Activated naive CD4-positive, alpha-beta T cell treated with anti-CD3 and anti-CD28 coated beads, Interleukin-2, amount 10 ng/mL, durations not matched to agents 7 days and 5 days (primary cell): ENCODE results near the gene GREB1L.
A peak's percentile ranks its signal among the peaks of the same experiment; 100 is the strongest.

ENCODE experiments used
- CTCF ChIA-PET: fragments of 350-600 bp; sonication (Branson Sonifier 250); formaldehyde crosslinking; loops from one replicate; lab custom pipeline; 2021; ENCODE audit warnings: antibody characterized with exemption; lab: Charles Lee
- DNase-seq: peaks from one replicate; pipeline ENCODE4 v3.0.0-alpha.2; 2020
- H3K27ac Mint-ChIP-seq: one replicate; pipeline ENCODE4 v1.8.0; 2021; ENCODE audit warnings: mild to moderate bottlenecking, moderate library complexity, mixed read lengths
- H3K27me3 Mint-ChIP-seq: one replicate; pipeline ENCODE4 v1.8.0; 2021; ENCODE audit warnings: mild to moderate bottlenecking, mixed read lengths
- H3K36me3 Mint-ChIP-seq: one replicate; pipeline ENCODE4 v1.8.0; 2021; ENCODE audit warnings: mixed read lengths
- H3K4me1 Mint-ChIP-seq: one replicate; pipeline ENCODE4 v1.8.0; 2021; ENCODE audit warnings: mixed read lengths
- H3K4me3 Mint-ChIP-seq: one replicate; pipeline ENCODE4 v1.8.0; 2021; ENCODE audit warnings: mild to moderate bottlenecking, moderate library complexity, mixed read lengths
- H3K9me3 Mint-ChIP-seq: one replicate; pipeline ENCODE4 v1.8.0; 2021; ENCODE audit warnings: mixed read lengths

Gene GREB1L

DNA sequence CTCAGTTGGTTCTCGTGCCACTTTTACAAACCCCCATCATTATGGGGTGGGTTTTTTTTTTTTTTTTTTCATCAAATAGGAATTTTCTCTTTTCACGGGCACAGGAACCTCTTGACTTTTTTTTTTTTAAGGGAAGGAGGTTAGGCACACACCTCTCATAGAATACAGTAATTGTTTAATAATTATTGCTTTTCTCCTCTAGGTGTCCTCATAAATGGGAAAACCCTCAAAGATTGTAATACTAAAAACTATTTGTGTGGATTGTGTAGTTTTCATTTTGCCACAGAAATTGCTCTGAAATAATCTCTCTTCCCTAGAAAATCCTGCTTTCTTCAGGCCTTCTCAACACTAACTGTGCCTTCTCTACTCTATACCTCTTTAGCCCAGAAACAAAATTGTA lies 147.3 kb downstream of the GREB1L start:
- no peaks in the 10 kb centered on the region for H3K4me1 Mint-ChIP-seq
- CTCF ChIA-PET: no interaction called here
- H3K27ac Mint-ChIP-seq: no peak overlapping the region
- no peak for DNase-seq
- no peaks in the 10 kb centered on the region for H3K27me3 Mint-ChIP-seq
- no peaks in the 10 kb centered on the region for H3K36me3 Mint-ChIP-seq
- no peak overlapping the region for H3K4me3 Mint-ChIP-seq
- no peaks in the 10 kb centered on the region for H3K9me3 Mint-ChIP-seq

DNA sequence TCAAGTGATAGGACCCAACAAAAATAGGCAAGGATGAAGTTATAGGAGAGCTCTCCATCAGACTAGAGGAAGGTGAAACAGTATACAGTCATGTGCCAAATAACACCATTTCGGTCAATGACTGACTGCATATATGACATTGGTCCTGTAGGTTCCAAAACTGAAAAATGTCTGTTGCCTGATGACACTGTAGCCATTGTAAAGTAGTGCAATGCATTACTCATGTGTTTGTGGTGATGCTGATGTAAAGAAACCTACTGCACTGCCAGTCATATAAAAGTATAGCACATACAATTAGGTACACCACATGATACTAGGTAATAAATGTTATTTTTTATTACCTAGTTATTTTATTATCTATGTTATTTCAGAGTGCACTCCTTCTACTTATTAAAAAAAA lies 147.9 kb downstream of the GREB1L start:
- Mint-ChIP-seq H3K4me1 (no peaks in the 10 kb centered on the region), H3K27me3 (no peaks in the 10 kb centered on the region), H3K4me3 (no peak overlapping the region), H3K9me3 (no peaks in the 10 kb centered on the region), H3K27ac (no peak overlapping the region), H3K36me3 (no peaks in the 10 kb centered on the region)
- no peak for DNase-seq
- CTCF ChIA-PET: no interaction called here

DNA sequence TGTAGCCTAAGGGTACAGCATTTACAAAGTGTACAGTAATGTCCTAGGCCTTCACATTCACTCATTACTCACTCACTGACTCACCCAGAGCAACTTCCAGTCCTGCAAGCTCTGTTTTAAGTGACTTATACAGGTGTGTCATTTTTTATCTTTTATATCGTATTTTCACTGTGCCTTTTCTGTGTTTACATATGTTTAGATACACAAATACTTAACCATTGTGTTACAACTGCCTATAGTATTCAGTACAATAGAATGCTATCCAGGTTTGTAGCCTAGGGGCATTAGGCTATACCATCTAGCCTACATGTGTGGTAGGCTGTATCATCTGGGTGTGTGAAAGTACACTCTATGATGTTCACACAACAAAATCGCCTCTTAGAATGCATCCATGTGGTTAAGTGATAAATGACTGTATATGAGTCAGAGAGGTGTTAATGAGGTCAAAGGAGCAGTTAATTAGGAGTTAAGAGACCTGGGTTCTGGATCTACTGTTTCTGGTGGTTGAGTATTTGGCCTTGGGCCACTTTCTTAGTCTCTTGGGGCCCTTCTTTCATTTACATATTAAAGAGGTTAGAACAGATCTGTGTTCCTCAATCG lies 149.1 kb downstream of the GREB1L start:
- Mint-ChIP-seq H3K27me3 (no peaks in the 10 kb centered on the region), H3K4me1 (no peaks in the 10 kb centered on the region), H3K9me3 (no peaks in the 10 kb centered on the region), H3K36me3 (no peaks in the 10 kb centered on the region), H3K4me3 (no peak overlapping the region), H3K27ac (no peak overlapping the region)
- no peak for DNase-seq
- CTCF ChIA-PET: no interaction called here

DNA sequence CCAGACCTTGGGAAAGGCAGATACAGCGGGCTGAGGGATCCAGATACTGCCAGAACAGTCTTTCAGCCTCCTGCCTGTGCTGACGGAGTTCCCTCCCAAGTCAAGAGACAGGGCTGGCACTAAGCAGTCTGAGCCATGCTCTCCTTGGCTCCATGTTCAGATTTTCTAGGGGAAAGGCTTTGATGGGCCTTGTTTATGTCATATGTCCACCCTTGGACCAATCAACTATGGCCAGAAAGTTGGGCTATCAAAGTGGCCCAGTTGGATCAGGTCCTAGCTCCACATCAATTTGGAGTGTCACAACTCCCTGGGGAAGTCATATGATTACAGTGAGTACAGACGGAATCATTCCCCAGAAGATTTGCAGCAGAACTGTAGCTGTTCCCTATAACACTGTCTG lies 152.0 kb downstream of the GREB1L start:
- H3K27ac Mint-ChIP-seq: no peak overlapping the region
- no peaks in the 10 kb centered on the region for H3K9me3 Mint-ChIP-seq
- H3K27me3 Mint-ChIP-seq: no peaks in the 10 kb centered on the region
- no peak overlapping the region for H3K4me3 Mint-ChIP-seq
- no peak for DNase-seq
- CTCF ChIA-PET: no interaction called here
- H3K36me3 Mint-ChIP-seq: no peaks in the 10 kb centered on the region
- no peaks in the 10 kb centered on the region for H3K4me1 Mint-ChIP-seq

DNA sequence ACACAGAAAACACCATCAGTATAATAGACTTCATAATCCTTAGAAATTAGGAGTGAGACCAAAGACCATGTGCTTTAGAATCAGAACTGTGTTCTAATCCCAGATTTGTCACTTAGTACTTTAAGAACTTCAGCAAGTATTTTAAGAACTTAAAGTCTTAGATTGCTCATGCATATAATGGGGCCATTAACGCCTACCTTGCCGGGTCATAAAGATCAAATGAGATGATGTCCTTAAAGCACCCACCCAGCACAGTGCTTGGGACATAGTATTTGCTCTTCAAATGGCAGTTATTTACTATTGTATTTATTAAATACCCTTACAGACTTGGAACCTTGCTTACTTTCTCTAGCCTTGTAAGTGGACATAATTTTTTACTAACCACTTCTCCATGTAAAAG lies 156.1 kb downstream of the GREB1L start:
- H3K4me1 Mint-ChIP-seq: no peaks in the 10 kb centered on the region
- no peak overlapping the region for H3K4me3 Mint-ChIP-seq

DNA sequence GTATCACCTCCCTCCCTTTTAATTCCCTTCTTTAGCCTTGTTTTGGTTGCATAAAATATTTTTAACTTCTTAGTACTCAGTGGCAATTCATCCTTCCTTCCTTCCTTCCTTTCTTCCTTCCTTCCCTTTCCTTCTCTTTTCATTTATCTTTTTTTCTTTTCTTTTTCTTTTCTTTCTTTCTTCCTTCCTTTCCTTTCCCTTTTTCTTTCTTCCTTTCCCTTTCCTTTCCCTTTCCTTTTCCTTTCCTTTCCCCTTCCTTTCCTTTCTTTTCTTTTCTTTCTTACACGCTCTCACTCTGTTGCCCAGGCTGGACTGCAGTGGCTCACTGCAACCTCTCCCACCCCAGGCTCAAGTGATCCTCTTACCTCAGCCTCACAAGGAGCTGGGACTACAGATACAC lies 160.2 kb downstream of the GREB1L start:
- CTCF ChIA-PET: no interaction called here
- Mint-ChIP-seq H3K9me3 (no peaks in the 10 kb centered on the region), H3K27ac (no peak overlapping the region), H3K4me1 (no peaks in the 10 kb centered on the region), H3K36me3 (no peaks in the 10 kb centered on the region), H3K4me3 (no peak overlapping the region), H3K27me3 (peaks cover 11% of the 10 kb centered on the region)
- no peak for DNase-seq

More for the DNA sequence above, 156.1 kb downstream of the GREB1L start:
- no peaks in the 10 kb centered on the region for H3K9me3 Mint-ChIP-seq
- CTCF ChIA-PET: no interaction called here
- H3K27me3 Mint-ChIP-seq: peaks cover 11% of the 10 kb centered on the region
- DNase-seq: no peak
- no peak overlapping the region for H3K27ac Mint-ChIP-seq
- no peaks in the 10 kb centered on the region for H3K36me3 Mint-ChIP-seq

DNA sequence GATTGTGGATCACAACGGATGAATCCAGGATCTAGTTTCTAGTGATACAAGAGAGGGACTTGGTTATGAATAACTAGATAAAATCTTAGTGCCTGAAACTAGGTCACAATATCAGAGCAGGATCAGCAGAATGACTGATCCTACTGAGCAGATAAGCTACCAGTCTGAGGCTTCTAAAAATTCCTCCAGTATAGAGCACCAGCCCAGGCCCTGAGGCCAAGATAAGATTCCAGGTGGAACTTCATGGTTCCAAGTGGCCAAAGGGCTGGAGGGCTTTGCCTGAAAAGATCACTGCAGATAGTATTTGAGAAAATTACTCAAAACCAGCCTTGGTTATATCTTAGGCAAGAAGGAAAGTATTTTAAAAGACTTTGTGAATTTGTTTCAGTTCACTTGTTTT lies 162.4 kb downstream of the GREB1L start:
- no peaks in the 10 kb centered on the region for H3K9me3 Mint-ChIP-seq
- no peaks in the 10 kb centered on the region for H3K36me3 Mint-ChIP-seq
- no peak for DNase-seq
- no peak overlapping the region for H3K4me3 Mint-ChIP-seq
- peaks cover 11% of the 10 kb centered on the region for H3K27me3 Mint-ChIP-seq
- H3K27ac Mint-ChIP-seq: no peak overlapping the region
- H3K4me1 Mint-ChIP-seq: no peaks in the 10 kb centered on the region
- CTCF ChIA-PET: no interaction called here

DNA sequence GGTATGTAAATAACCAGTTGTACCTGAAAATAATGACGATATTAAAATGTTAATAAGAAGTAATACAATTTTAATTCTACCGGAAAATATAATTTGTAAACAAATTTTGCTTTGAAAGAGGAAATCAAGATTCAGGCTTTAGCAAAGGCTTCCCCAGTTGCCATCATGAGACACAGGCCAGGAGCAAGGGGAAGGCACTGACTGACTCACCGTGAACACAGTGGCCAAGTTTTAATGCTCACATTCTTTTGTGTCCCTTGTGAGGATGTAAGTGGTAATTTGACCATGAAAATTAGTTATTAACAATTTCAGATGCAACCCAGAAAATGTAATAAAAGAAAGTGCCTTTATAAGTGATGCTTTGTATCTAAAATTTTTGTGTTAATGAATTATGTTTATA lies 164.1 kb downstream of the GREB1L start:
- Mint-ChIP-seq H3K4me3 (no peak overlapping the region), H3K27me3 (peaks cover 5% of the 10 kb centered on the region), H3K4me1 (no peaks in the 10 kb centered on the region), H3K27ac (no peak overlapping the region), H3K36me3 (no peaks in the 10 kb centered on the region), H3K9me3 (no peaks in the 10 kb centered on the region)
- CTCF ChIA-PET: no interaction called here
- DNase-seq: no peak

DNA sequence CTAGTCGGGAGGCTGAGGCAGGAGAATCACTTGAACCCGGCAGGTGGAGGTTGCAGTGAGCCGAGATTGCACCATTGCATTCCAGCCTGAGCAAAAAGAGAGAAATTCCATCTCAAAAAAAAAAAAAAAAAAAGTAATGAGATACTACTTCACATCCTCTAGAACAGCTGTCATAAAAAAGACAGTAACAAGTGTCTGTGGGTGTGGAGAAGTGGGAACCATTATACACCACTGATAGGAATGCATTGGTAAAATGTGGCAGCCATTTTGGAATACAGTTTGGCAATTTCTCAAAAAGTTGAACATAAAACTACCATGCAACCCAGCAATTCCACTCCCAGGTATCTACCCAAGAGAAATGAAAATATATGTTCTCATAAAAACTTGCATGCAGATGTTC lies 166.6 kb downstream of the GREB1L start:
- CTCF ChIA-PET: interaction anchor here (0.5 kb wide), 1 partner anchor 1286 kb away, joined by 3 read pairs; no protein-coding TSS in a partner anchor
- H3K36me3 Mint-ChIP-seq: no peaks in the 10 kb centered on the region
- H3K27me3 Mint-ChIP-seq: no peaks in the 10 kb centered on the region
- no peaks in the 10 kb centered on the region for H3K4me1 Mint-ChIP-seq
- H3K27ac Mint-ChIP-seq: no peak overlapping the region
- no peak for DNase-seq
- no peak overlapping the region for H3K4me3 Mint-ChIP-seq
- H3K9me3 Mint-ChIP-seq: no peaks in the 10 kb centered on the region

DNA sequence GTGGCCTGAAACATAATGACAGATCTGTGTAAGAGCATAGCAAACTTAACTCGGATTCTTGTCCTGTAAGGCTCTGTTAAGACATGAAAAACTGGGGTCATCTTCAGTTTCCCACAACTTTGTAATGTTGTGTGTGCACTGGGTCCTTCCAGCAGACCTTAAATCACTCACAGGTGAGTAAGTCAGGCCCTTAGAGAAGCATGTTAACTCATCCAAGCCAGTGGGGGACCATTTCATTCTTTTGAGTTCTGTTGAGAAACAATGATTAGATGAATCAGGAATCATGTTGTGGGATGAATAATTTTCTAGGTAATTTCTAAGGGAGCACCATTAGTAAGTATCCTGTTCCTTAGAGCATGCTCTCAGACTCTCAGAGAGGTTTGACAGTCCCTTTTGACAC lies 191.4 kb downstream of the GREB1L start:
- no peaks in the 10 kb centered on the region for H3K27me3 Mint-ChIP-seq
- CTCF ChIA-PET: no interaction called here

DNA sequence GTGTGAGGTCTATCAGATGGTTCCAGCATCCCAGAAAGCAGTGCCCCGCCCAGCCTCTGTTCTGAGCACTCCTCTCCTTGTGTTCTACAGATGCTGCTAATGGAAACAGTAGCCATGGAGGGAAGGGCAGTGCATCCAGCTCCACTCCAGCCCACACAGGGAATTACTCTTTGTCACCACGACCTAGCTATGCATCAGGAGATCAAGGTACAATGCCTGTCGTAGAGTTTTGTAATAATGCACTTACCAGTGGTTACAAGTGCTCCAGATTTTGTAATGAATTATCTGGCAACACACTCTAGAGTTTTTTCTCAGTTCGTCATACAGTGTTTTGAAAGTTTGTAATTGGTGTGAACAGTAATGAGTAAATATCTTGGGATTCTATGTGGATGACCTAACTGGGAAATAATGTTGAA lies 197.4 kb downstream of the GREB1L start:
- no peaks in the 10 kb centered on the region for H3K9me3 Mint-ChIP-seq
- no peak overlapping the region for H3K27ac Mint-ChIP-seq
- H3K4me3 Mint-ChIP-seq: no peak overlapping the region
- CTCF ChIA-PET: interaction anchor here (0.6 kb wide), 1 partner anchor 516 kb away, joined by 3 read pairs; no protein-coding TSS in a partner anchor
- peaks cover 11% of the 10 kb centered on the region for H3K27me3 Mint-ChIP-seq
- H3K4me1 Mint-ChIP-seq: no peaks in the 10 kb centered on the region
- H3K36me3 Mint-ChIP-seq: no peaks in the 10 kb centered on the region
- no peak for DNase-seq

More for the DNA sequence above, 191.4 kb downstream of the GREB1L start:
- no peaks in the 10 kb centered on the region for H3K9me3 Mint-ChIP-seq
- H3K36me3 Mint-ChIP-seq: no peaks in the 10 kb centered on the region
- no peak overlapping the region for H3K4me3 Mint-ChIP-seq
- H3K27ac Mint-ChIP-seq: no peak overlapping the region
- no peaks in the 10 kb centered on the region for H3K4me1 Mint-ChIP-seq
- DNase-seq: no peak

DNA sequence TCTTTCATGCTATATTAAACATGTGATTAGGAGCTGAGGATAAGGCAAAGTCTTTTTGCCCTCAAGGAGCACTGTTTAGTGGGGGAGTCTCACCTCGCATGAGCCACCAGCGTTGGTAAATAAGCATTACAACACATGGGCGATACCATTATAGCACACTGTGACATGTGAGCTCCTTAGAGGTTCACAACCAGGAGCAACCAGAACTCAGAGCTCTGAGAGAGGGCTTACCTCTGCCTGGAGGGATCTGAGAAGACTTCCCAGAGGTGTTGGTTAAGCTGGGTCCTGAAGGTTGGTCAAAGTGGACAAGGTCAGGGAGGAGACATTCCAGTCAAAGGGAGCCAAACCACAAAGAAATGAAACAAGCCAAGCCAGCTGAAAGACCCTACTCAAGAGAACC lies 199.6 kb downstream of the GREB1L start:
- CTCF ChIA-PET: interaction anchor here (1.2 kb wide), 1 partner anchor 247 kb away, joined by 5 read pairs; no protein-coding TSS in a partner anchor
- no peak overlapping the region for H3K4me3 Mint-ChIP-seq

DNA sequence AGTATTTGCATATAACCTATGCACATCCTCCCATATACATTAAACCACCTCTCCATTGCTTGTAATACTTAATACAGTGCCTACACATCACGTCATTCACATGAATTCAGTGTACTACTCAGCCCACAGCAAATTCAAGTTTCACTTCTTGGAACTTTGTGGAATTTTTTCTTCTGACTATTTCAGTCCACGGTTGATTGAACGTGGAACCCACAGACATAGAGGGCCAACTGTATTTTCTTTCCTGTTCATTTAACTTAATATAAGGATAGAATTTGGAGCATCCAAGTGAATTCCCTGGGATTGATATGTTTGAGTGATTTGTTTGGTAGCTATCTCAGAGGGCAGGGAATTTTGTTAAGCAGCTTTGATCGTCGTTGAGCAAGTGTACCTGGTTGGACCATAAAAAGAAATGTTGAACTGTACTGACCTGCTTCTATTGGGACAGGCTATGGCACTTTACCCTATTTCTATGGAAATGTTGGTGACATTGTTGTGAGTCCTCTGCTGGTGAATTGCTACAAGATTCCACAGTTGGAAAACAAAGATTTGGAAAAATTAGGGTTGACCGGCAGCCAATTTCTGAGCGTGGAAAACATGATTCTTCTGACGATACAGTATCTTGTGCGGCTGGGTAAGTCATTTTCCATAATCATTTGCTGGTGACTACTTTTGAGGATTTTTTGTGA lies 201.9 kb downstream of the GREB1L start:
- CTCF ChIA-PET: interaction anchor here (3.5 kb wide), 1 partner anchor 249 kb away, joined by 13 read pairs; no protein-coding TSS in a partner anchor

More for the DNA sequence above, 199.6 kb downstream of the GREB1L start:
- no peaks in the 10 kb centered on the region for H3K9me3 Mint-ChIP-seq
- no peaks in the 10 kb centered on the region for H3K36me3 Mint-ChIP-seq
- DNase-seq: no peak
- peaks cover 12% of the 10 kb centered on the region for H3K27me3 Mint-ChIP-seq
- H3K4me1 Mint-ChIP-seq: no peaks in the 10 kb centered on the region
- H3K27ac Mint-ChIP-seq: no peak overlapping the region

DNA sequence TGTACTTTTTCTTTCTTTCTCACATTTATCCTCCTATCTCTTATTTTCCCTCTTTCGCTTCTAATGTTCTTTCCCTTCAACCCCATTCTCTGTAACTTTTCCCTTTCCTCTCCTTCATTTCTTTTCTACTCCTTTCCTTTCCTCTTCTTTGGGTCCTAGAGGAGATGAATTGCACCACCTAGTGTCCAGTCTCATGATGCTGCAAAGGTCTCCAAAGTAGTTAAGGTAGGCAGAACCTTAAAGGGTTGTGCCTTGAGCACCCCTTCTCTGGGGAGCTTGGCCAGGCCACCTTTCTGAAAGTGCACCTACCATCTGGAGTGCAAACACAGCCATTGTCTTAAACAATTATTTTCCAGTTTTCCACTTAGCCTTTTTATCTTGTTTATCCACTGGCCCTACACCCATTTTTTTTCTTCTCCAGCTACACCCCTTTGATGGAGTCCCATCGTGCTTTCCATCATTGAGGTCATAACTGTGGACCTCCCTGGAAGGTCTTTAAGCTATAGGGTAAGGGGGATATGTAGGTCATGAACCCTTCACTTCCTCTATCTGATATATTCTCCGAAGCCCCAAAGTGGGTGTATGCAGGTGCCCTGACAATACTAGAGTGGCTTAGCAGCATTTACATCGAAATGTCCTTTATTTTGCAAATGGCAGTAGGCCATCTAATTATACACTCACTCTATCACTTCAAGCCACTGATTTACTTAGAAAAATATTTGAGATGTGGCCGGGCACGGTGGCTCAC lies 202.6 kb downstream of the GREB1L start:
- Mint-ChIP-seq H3K27me3 (peaks cover 14% of the 10 kb centered on the region), H3K27ac (no peak overlapping the region), H3K4me3 (no peak overlapping the region), H3K4me1 (no peaks in the 10 kb centered on the region), H3K9me3 (no peaks in the 10 kb centered on the region), H3K36me3 (no peaks in the 10 kb centered on the region)
- peak; percentile 23 for DNase-seq
- CTCF ChIA-PET: interaction anchor here (0.9 to 3.5 kb wide), 3 partner anchors 9 to 252 kb away, joined by 3 to 13 read pairs (median 10); no protein-coding TSS in a partner anchor

More for the DNA sequence above, 201.9 kb downstream of the GREB1L start:
- H3K27ac Mint-ChIP-seq: no peak overlapping the region
- H3K9me3 Mint-ChIP-seq: no peaks in the 10 kb centered on the region
- no peaks in the 10 kb centered on the region for H3K36me3 Mint-ChIP-seq
- no peak for DNase-seq
- H3K4me3 Mint-ChIP-seq: no peak overlapping the region
- H3K27me3 Mint-ChIP-seq: peaks cover 12% of the 10 kb centered on the region
- H3K4me1 Mint-ChIP-seq: no peaks in the 10 kb centered on the region
